Uterus (tissue), 4 donors: ENCODE measurements around the gene SLC13A1. TPM values are rescaled to one million over a fixed set of nuclear protein-coding genes. Genes with fewer than 3 reads are reported as not detected.

Experiments used
- DNase-seq, 2 donors: peaks; one replicate each; pipeline ENCODE4 v3.0.0-alpha.2; 2019 to 2020
- H3K27ac ChIP-seq, 2 donors: fragments of 200-600 bp; sonication (generic); 1 replicate in 1 of 2; 2 replicates in 1 of 2; pipeline ENCODE4 v1.5.1; 2016 to 2018
- H3K27me3 ChIP-seq, 2 donors: fragments of 200-600 bp; sonication (generic); one replicate each; pipeline ENCODE4 v1.5.1; 2018 to 2019; ENCODE audit warnings: control low read depth in 1 of 2
- H3K36me3 ChIP-seq, 2 donors: fragments of 200-600 bp; sonication (generic); one replicate each; pipeline ENCODE4 v1.5.1; 2019; ENCODE audit warnings: control low read depth in 1 of 2
- H3K4me1 ChIP-seq, 2 donors: fragments of 200-600 bp; sonication (generic); one replicate each; pipeline ENCODE4 v1.5.1; 2018 to 2019; ENCODE audit warnings: control low read depth in 1 of 2
- H3K4me3 ChIP-seq, 2 donors: fragments of 200-600 bp; sonication (generic); 1 replicate in 1 of 2; 2 replicates in 1 of 2; pipeline ENCODE4 v1.5.1; 2018 to 2019; ENCODE audit warnings: mild to moderate bottlenecking in 1 of 2
- H3K9me3 ChIP-seq, 2 donors: fragments of 200-600 bp; sonication (generic); one replicate each; pipeline ENCODE4 v1.5.1; 2019; ENCODE audit warnings: control low read depth in 1 of 2
- CTCF ChIP-seq, 4 experiments: fragments of 200-600 bp in 2 of 4; fragments of 450-650 bp in 2 of 4; sonication (generic) in 2 of 4; IDR thresholded peaks; one replicate each; pipeline ENCODE4 v1.5.1; 2016 to 2019; ENCODE audit warnings: antibody characterized with exemption in 4 of 4, mild to moderate bottlenecking in 2 of 4, moderate library complexity in 1 of 4
- POLR2A ChIP-seq, 2 donors: fragments of 450-650 bp; IDR thresholded peaks; one replicate each; pipeline ENCODE4 v1.6.1; 2016; ENCODE audit warnings: antibody characterized with exemption in 2 of 2, mild to moderate bottlenecking in 1 of 2, moderate library complexity in 1 of 2
- intact Hi-C: fragments of 100-400 bp; cut with DNase I; formaldehyde crosslinking; loops from one replicate; pipeline ENCODE4 v1.15.1; 2023; ENCODE audit warnings: low total_unique reads
- total RNA-seq, 4 donors: library from RNA; depleted of rRNA in 3 of 4; stranded (reverse); fragments of >200 nt in 3 of 4; gene quantifications; one replicate each; pipeline versions ENCODE4 v1.1.0 to v1.2.4, GENCODE V29; 2014 to 2023
- donor health status: DM: yes; HTN: yes; CAD: no.

Gene SLC13A1
- total RNA-seq, 4 donors from 2014 or later = not detected

GRCh38 chr7:123075838-123076467 is 123.8 kb downstream of the SLC13A1 start:
- peak overlapping the region in 1 of 2 donors; percentile 35 for H3K27ac ChIP-seq
- no peaks in the 10 kb centered on the region for H3K27me3 ChIP-seq
- no peak for DNase-seq
- H3K4me1 ChIP-seq = no peaks in the 10 kb centered on the region
- TF ChIP-seq CTCF (IDR thresholded peaks at IDR 0.05) = no peak
- no peak for TF ChIP-seq POLR2A (IDR thresholded peaks at IDR 0.05)
- H3K4me3 ChIP-seq = no peak overlapping the region
- H3K9me3 ChIP-seq = no peaks in the 10 kb centered on the region
- intact Hi-C loops = no loop called here
- H3K36me3 ChIP-seq = no peaks in the 10 kb centered on the region

- DNase-seq = no peak
- H3K27me3 ChIP-seq = no peaks in the 10 kb centered on the region
- TF ChIP-seq POLR2A (IDR thresholded peaks at IDR 0.05) (no peak), CTCF (IDR thresholded peaks at IDR 0.05) (no peak)
Measured at GRCh38 chr7:123070702-123071286, 129.0 kb downstream of the SLC13A1 start.

GRCh38 chr7:123067814-123068213 is 132.0 kb downstream of the SLC13A1 start:
- Histone ChIP-seq H3K27ac (no peak overlapping the region), H3K36me3 (no peaks in the 10 kb centered on the region), H3K4me1 (no peaks in the 10 kb centered on the region), H3K4me3 (no peak overlapping the region), H3K9me3 (no peaks in the 10 kb centered on the region), H3K27me3 (no peaks in the 10 kb centered on the region)
- intact Hi-C loops = no loop called here
- no peak for DNase-seq
- no peak for TF ChIP-seq CTCF (IDR thresholded peaks at IDR 0.05)
- TF ChIP-seq POLR2A (IDR thresholded peaks at IDR 0.05) = no peak

More at GRCh38 chr7:123070702-123071286, 129.0 kb downstream of the SLC13A1 start:
- no peaks in the 10 kb centered on the region for H3K4me1 ChIP-seq
- intact Hi-C loops = no loop called here
- H3K9me3 ChIP-seq = no peaks in the 10 kb centered on the region
- H3K36me3 ChIP-seq = no peaks in the 10 kb centered on the region
- H3K4me3 ChIP-seq = no peak overlapping the region
- no peak overlapping the region for H3K27ac ChIP-seq

Other genes starting within 250 kb of the SLC13A1 start
- not detected for gene TAS2R16, start 204.3 kb downstream of the SLC13A1 start, total RNA-seq